ENCODE data around the gene LATS2. TPM values are rescaled to one million over a fixed set of nuclear protein-coding genes. Genes with fewer than 3 reads are reported as not detected.

Gene LATS2
- total RNA-seq, 1 experiment from 2014 or later: not detected

GRCh38 chr13:21071015-21071414, 9.6 kb upstream of the LATS2 start:
- H3K79me2 ChIP-seq (ENCODE audit: low read length): no peaks in the 10 kb centered on the region
- DNase-seq: no peak
- H3K9me3 ChIP-seq (ENCODE audit: low read length): no peaks in the 10 kb centered on the region
- H3K27ac ChIP-seq (ENCODE audit: low read length): no peak overlapping the region
- H3K9me2 ChIP-seq (replicated peaks; ENCODE audit: insufficient read depth, low read length): no peaks in the 10 kb centered on the region
- H4K20me1 ChIP-seq (ENCODE audit: insufficient read depth, low read depth, low read length): no peaks in the 10 kb centered on the region
- H3K4me3 ChIP-seq (ENCODE audit: low read length): no peak overlapping the region
- no peak overlapping the region for H3K4me2 ChIP-seq (ENCODE audit: low read depth, low read length, poor library complexity, severe bottlenecking)
- H3K4me1 ChIP-seq (ENCODE audit: low read length): no peaks in the 10 kb centered on the region
- no peak overlapping the region for H2AFZ ChIP-seq (ENCODE audit: low read length)
- H3K27me3 ChIP-seq (ENCODE audit: low read length): no peaks in the 10 kb centered on the region
- no peak overlapping the region for H3K9ac ChIP-seq (ENCODE audit: low read length)
- H3K36me3 ChIP-seq (ENCODE audit: insufficient read depth, low read length): no peaks in the 10 kb centered on the region

GRCh38 chr13:21069561-21070004, 8.2 kb upstream of the LATS2 start:
- H3K36me3 ChIP-seq (ENCODE audit: insufficient read depth, low read length): no peaks in the 10 kb centered on the region
- H2AFZ ChIP-seq (ENCODE audit: low read length): no peak overlapping the region
- H3K4me2 ChIP-seq (ENCODE audit: low read depth, low read length, poor library complexity, severe bottlenecking): no peak overlapping the region
- H3K27me3 ChIP-seq (ENCODE audit: low read length): no peaks in the 10 kb centered on the region
- no peaks in the 10 kb centered on the region for H4K20me1 ChIP-seq (ENCODE audit: insufficient read depth, low read depth, low read length)
- no peak overlapping the region for H3K27ac ChIP-seq (ENCODE audit: low read length)
- H3K4me3 ChIP-seq (ENCODE audit: low read length): no peak overlapping the region
- no peaks in the 10 kb centered on the region for H3K9me2 ChIP-seq (replicated peaks; ENCODE audit: insufficient read depth, low read length)
- no peak overlapping the region for H3K9ac ChIP-seq (ENCODE audit: low read length)
- H3K4me1 ChIP-seq (ENCODE audit: low read length): no peaks in the 10 kb centered on the region
- no peak for DNase-seq
- no peaks in the 10 kb centered on the region for H3K79me2 ChIP-seq (ENCODE audit: low read length)
- no peaks in the 10 kb centered on the region for H3K9me3 ChIP-seq (ENCODE audit: low read length)

- H3K27ac ChIP-seq (ENCODE audit: low read length): no peak overlapping the region
These were observed 6.5 kb upstream of the LATS2 start for GRCh38 chr13:21067848-21068247.

GRCh38 chr13:21066946-21067345, 5.6 kb upstream of the LATS2 start:
- no peaks in the 10 kb centered on the region for H3K9me2 ChIP-seq (replicated peaks; ENCODE audit: insufficient read depth, low read length)
- H3K4me1 ChIP-seq (ENCODE audit: low read length): no peaks in the 10 kb centered on the region
- H3K4me2 ChIP-seq (ENCODE audit: low read depth, low read length, poor library complexity, severe bottlenecking): no peak overlapping the region
- H3K4me3 ChIP-seq (ENCODE audit: low read length): no peak overlapping the region
- H3K27ac ChIP-seq (ENCODE audit: low read length): no peak overlapping the region
- H3K27me3 ChIP-seq (ENCODE audit: low read length): no peaks in the 10 kb centered on the region
- H3K9me3 ChIP-seq (ENCODE audit: low read length): no peaks in the 10 kb centered on the region
- no peaks in the 10 kb centered on the region for H4K20me1 ChIP-seq (ENCODE audit: insufficient read depth, low read depth, low read length)
- no peak for DNase-seq
- H3K9ac ChIP-seq (ENCODE audit: low read length): no peak overlapping the region
- no peaks in the 10 kb centered on the region for H3K79me2 ChIP-seq (ENCODE audit: low read length)
- no peaks in the 10 kb centered on the region for H3K36me3 ChIP-seq (ENCODE audit: insufficient read depth, low read length)
- H2AFZ ChIP-seq (ENCODE audit: low read length): no peak overlapping the region

More at GRCh38 chr13:21067848-21068247, 6.5 kb upstream of the LATS2 start:
- no peak overlapping the region for H2AFZ ChIP-seq (ENCODE audit: low read length)
- no peaks in the 10 kb centered on the region for H4K20me1 ChIP-seq (ENCODE audit: insufficient read depth, low read depth, low read length)
- H3K9ac ChIP-seq (ENCODE audit: low read length): no peak overlapping the region
- no peak overlapping the region for H3K4me3 ChIP-seq (ENCODE audit: low read length)
- no peaks in the 10 kb centered on the region for H3K4me1 ChIP-seq (ENCODE audit: low read length)
- H3K27me3 ChIP-seq (ENCODE audit: low read length): no peaks in the 10 kb centered on the region
- no peaks in the 10 kb centered on the region for H3K9me3 ChIP-seq (ENCODE audit: low read length)
- no peaks in the 10 kb centered on the region for H3K36me3 ChIP-seq (ENCODE audit: insufficient read depth, low read length)
- DNase-seq: no peak
- no peaks in the 10 kb centered on the region for H3K9me2 ChIP-seq (replicated peaks; ENCODE audit: insufficient read depth, low read length)
- no peak overlapping the region for H3K4me2 ChIP-seq (ENCODE audit: low read depth, low read length, poor library complexity, severe bottlenecking)
- H3K79me2 ChIP-seq (ENCODE audit: low read length): no peaks in the 10 kb centered on the region

GRCh38 chr13:21065686-21066085, 4.3 kb upstream of the LATS2 start:
- H3K4me2 ChIP-seq (ENCODE audit: low read depth, low read length, poor library complexity, severe bottlenecking): no peak overlapping the region

GRCh38 chr13:21063031-21063430, 1.6 kb upstream of the LATS2 start:
- no peaks in the 10 kb centered on the region for H4K20me1 ChIP-seq (ENCODE audit: insufficient read depth, low read depth, low read length)
- no peak overlapping the region for H3K9ac ChIP-seq (ENCODE audit: low read length)
- no peaks in the 10 kb centered on the region for H3K27me3 ChIP-seq (ENCODE audit: low read length)
- H2AFZ ChIP-seq (ENCODE audit: low read length): no peak overlapping the region
- H3K9me3 ChIP-seq (ENCODE audit: low read length): no peaks in the 10 kb centered on the region
- no peaks in the 10 kb centered on the region for H3K36me3 ChIP-seq (ENCODE audit: insufficient read depth, low read length)
- no peak for DNase-seq
- H3K4me2 ChIP-seq (ENCODE audit: low read depth, low read length, poor library complexity, severe bottlenecking): no peak overlapping the region
- no peaks in the 10 kb centered on the region for H3K4me1 ChIP-seq (ENCODE audit: low read length)
- no peak overlapping the region for H3K4me3 ChIP-seq (ENCODE audit: low read length)
- no peaks in the 10 kb centered on the region for H3K79me2 ChIP-seq (ENCODE audit: low read length)
- no peaks in the 10 kb centered on the region for H3K9me2 ChIP-seq (replicated peaks; ENCODE audit: insufficient read depth, low read length)
- H3K27ac ChIP-seq (ENCODE audit: low read length): no peak overlapping the region

More at GRCh38 chr13:21065686-21066085, 4.3 kb upstream of the LATS2 start:
- no peaks in the 10 kb centered on the region for H3K4me1 ChIP-seq (ENCODE audit: low read length)
- no peak for DNase-seq
- no peaks in the 10 kb centered on the region for H3K27me3 ChIP-seq (ENCODE audit: low read length)
- H3K27ac ChIP-seq (ENCODE audit: low read length): no peak overlapping the region
- no peak overlapping the region for H3K9ac ChIP-seq (ENCODE audit: low read length)
- H3K9me3 ChIP-seq (ENCODE audit: low read length): no peaks in the 10 kb centered on the region
- no peak overlapping the region for H3K4me3 ChIP-seq (ENCODE audit: low read length)
- H2AFZ ChIP-seq (ENCODE audit: low read length): no peak overlapping the region
- H3K36me3 ChIP-seq (ENCODE audit: insufficient read depth, low read length): no peaks in the 10 kb centered on the region
- H4K20me1 ChIP-seq (ENCODE audit: insufficient read depth, low read depth, low read length): no peaks in the 10 kb centered on the region
- H3K79me2 ChIP-seq (ENCODE audit: low read length): no peaks in the 10 kb centered on the region
- no peaks in the 10 kb centered on the region for H3K9me2 ChIP-seq (replicated peaks; ENCODE audit: insufficient read depth, low read length)

GRCh38 chr13:21060338-21061028, 903 bp downstream of the LATS2 start:
- H3K79me2 ChIP-seq (ENCODE audit: low read length): no peaks in the 10 kb centered on the region

GRCh38 chr13:21059641-21060337, 1.6 kb downstream of the LATS2 start:
- Histone ChIP-seq H2AFZ (ENCODE audit: low read length) (no peak overlapping the region), H3K79me2 (ENCODE audit: low read length) (no peaks in the 10 kb centered on the region), H3K27me3 (ENCODE audit: low read length) (no peaks in the 10 kb centered on the region), H3K4me1 (ENCODE audit: low read length) (no peaks in the 10 kb centered on the region), H3K4me3 (ENCODE audit: low read length) (no peak overlapping the region), H3K9me3 (ENCODE audit: low read length) (no peaks in the 10 kb centered on the region), H3K36me3 (ENCODE audit: insufficient read depth, low read length) (no peaks in the 10 kb centered on the region), H4K20me1 (ENCODE audit: insufficient read depth, low read depth, low read length) (no peaks in the 10 kb centered on the region), H3K9ac (ENCODE audit: low read length) (no peak overlapping the region), H3K4me2 (ENCODE audit: low read depth, low read length, poor library complexity, severe bottlenecking) (no peak overlapping the region), H3K9me2 (replicated peaks; ENCODE audit: insufficient read depth, low read length) (no peaks in the 10 kb centered on the region), H3K27ac (ENCODE audit: low read length) (no peak overlapping the region)
- no peak for DNase-seq

More at GRCh38 chr13:21060338-21061028, 903 bp downstream of the LATS2 start:
- Histone ChIP-seq H3K4me1 (ENCODE audit: low read length) (no peaks in the 10 kb centered on the region), H2AFZ (ENCODE audit: low read length) (no peak overlapping the region), H3K27me3 (ENCODE audit: low read length) (no peaks in the 10 kb centered on the region), H3K9ac (ENCODE audit: low read length) (no peak overlapping the region), H3K9me3 (ENCODE audit: low read length) (no peaks in the 10 kb centered on the region), H3K4me2 (ENCODE audit: low read depth, low read length, poor library complexity, severe bottlenecking) (no peak overlapping the region), H4K20me1 (ENCODE audit: insufficient read depth, low read depth, low read length) (no peaks in the 10 kb centered on the region), H3K9me2 (replicated peaks; ENCODE audit: insufficient read depth, low read length) (no peaks in the 10 kb centered on the region), H3K27ac (ENCODE audit: low read length) (no peak overlapping the region), H3K4me3 (ENCODE audit: low read length) (no peak overlapping the region), H3K36me3 (ENCODE audit: insufficient read depth, low read length) (no peaks in the 10 kb centered on the region)
- DNase-seq: no peak
